AG04449 (cell line): Measurements from ENCODE around the gene MGRN1.

Source experiments
- CTCF ChIA-PET: fragments of 350-600 bp; formaldehyde crosslinking; extraction: SDS; loops from one replicate; lab custom pipeline; 2021; ENCODE audit warnings: antibody characterized with exemption; lab: Yijun Ruan, JAX
- POLR2A ChIA-PET: fragments of 400-600, 350-600 bp; formaldehyde crosslinking; extraction: SDS; loops from one replicate; lab custom pipeline; 2020; ENCODE audit warnings: antibody characterized with exemption, inconsistent platforms; lab: Yijun Ruan, JAX
- DNase-seq: peaks from one replicate; pipeline ENCODE4 v3.0.0-alpha.2; 2010; ENCODE audit warnings: low read depth, low spot score
- H3K4me3 ChIP-seq: 2 replicates; pipeline ENCODE4 v1.5.1; 2011; ENCODE audit warnings: low read depth, mild to moderate bottlenecking, control low read depth, low read length
- TF ChIP-seq, protein P1 (sequence below): IDR thresholded peaks from one replicate; pipeline ENCODE4 v1.5.1; 2011; ENCODE audit warnings: mild to moderate bottlenecking, moderate library complexity, low read length, control low read depth, inconsistent platforms; ENCODE audit not compliant: insufficient read depth; ENCODE audit errors: missing control alignments

The MGRN1 gene

DNA sequence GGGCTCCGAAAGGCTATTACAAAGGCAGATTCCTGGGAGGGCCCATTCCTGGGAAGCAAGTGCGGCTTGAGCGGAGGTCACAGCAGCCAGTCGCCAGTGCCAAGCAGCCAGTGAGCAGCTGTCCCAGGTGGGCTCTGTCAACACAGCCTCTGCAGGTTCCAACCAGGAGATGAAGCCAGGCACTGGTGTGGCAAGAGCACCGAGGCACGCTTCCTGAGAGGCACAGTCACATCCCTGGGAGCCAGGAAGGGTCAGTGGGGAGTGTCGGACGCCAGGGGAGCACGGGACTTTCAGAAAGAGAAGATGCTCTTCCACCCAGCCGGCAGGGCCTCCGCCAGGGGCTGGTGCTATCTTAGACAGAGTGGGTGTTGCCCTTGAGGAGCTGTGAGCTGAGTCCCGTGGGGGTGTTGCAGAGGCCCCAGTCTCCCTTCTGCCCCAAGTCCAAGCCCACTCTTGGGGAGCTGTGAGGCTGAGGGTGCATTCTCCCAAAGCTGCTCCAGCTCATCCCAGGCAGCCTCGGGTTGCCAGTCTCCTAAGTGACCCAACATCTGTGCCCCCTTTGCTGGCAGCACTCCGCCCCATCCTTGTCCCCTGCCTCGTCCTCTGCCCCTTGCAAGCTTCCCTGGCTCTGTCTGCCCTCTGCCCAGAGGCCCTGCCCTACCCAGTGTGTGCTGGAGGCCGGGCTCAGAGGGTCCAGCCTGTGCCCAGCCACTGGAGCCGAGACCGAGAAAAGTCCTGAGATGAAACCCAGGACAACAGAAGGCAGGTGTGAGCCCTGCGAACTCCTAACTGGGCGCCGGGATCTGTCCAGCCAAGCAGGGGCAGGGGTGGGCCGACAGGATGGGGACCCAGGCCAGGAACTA lies 16.6 kb upstream of the MGRN1 start:
- ChIA-PET CTCF (interaction anchor here (0.8 to 3.0 kb wide), 4 partner anchors 11 to 60 kb away, joined by 3 to 14 read pairs (median 4); partner anchors contain the start of gene MGRN1), POLR2A (no interaction called here)
- H3K4me3 ChIP-seq: no peak overlapping the region
- DNase-seq: no peak
- TF ChIP-seq, protein P1, sequence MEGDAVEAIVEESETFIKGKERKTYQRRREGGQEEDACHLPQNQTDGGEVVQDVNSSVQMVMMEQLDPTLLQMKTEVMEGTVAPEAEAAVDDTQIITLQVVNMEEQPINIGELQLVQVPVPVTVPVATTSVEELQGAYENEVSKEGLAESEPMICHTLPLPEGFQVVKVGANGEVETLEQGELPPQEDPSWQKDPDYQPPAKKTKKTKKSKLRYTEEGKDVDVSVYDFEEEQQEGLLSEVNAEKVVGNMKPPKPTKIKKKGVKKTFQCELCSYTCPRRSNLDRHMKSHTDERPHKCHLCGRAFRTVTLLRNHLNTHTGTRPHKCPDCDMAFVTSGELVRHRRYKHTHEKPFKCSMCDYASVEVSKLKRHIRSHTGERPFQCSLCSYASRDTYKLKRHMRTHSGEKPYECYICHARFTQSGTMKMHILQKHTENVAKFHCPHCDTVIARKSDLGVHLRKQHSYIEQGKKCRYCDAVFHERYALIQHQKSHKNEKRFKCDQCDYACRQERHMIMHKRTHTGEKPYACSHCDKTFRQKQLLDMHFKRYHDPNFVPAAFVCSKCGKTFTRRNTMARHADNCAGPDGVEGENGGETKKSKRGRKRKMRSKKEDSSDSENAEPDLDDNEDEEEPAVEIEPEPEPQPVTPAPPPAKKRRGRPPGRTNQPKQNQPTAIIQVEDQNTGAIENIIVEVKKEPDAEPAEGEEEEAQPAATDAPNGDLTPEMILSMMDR: no peak

- TF ChIP-seq, protein P1: no peak
- ChIA-PET CTCF (interaction anchor here (0.8 to 3.0 kb wide), 4 partner anchors 12 to 60 kb away, joined by 3 to 14 read pairs (median 4); partner anchors contain the start of gene MGRN1), POLR2A (no interaction called here)
- DNase-seq: no peak
- no peak overlapping the region for H3K4me3 ChIP-seq
Measured at GRCh38 chr16:4608704-4608980, 16.0 kb upstream of the MGRN1 start.

GRCh38 chr16:4609200-4610010 lies 15.2 kb upstream of the MGRN1 start:
- H3K4me3 ChIP-seq: no peak overlapping the region
- TF ChIP-seq, protein P1: no peak
- POLR2A ChIA-PET: no interaction called here
- no peak for DNase-seq
- CTCF ChIA-PET: interaction anchor here (0.8 to 3.0 kb wide), 2 partner anchors 12 to 15 kb away, joined by 3 to 14 read pairs; partner anchors contain the start of gene MGRN1

GRCh38 chr16:4610011-4611005 lies 14.3 kb upstream of the MGRN1 start:
- CTCF ChIA-PET: interaction anchor here (0.8 to 3.0 kb wide), 3 partner anchors 13 to 25 kb away, joined by 3 to 14 read pairs (median 4); partner anchors contain the start of gene MGRN1
- TF ChIP-seq, protein P1: no peak
- no peak overlapping the region for H3K4me3 ChIP-seq
- POLR2A ChIA-PET: no interaction called here
- no peak for DNase-seq

DNA sequence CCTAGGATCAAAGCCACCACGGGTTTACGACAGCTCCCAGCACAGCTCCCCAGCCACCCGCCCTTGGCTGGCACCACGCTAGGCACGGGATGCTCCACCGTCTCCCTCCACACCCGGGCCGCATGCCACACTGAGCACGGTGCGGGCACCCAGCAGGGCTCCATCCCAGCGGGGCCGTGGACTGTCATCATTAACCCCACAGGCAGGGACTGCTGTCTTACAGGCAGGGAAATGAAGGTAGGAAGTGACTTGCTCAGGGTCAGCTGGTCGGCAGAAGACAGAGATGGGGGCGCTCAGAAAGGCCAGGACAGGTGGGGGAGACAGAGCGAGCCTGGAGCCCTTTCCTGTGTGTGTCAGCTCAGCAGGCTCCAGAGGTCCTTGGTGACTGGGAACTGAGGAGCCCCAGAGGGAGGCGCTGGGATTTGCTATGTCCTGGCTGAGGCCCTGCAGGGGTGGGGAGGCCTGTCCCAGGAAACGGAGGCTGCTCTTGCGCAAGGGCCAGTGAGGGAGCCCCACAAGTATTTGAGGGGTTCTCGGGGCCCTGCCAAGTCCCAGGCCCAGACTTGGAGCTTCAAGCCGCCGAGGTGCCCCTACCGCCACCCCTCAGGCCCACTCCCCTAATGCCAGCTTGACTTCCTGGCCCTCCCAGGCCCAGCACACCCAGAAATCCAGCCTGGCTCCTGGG lies 13.1 kb upstream of the MGRN1 start:
- CTCF ChIA-PET: interaction anchor here (0.7 to 3.3 kb wide), 4 partner anchors 9 to 26 kb away, joined by 3 to 14 read pairs (median 4); partner anchors contain the start of gene MGRN1
- DNase-seq: no peak
- TF ChIP-seq, protein P1: no peak
- POLR2A ChIA-PET: no interaction called here
- H3K4me3 ChIP-seq: no peak overlapping the region; the same call in 1 of the 2 replicates
